Stomach smooth muscle (tissue), 2 donors: ENCODE measurements around the gene AHNAK.
A peak's percentile ranks its signal among the peaks of the same experiment; 100 is the strongest.

ENCODE experiments used
- H3K27ac ChIP-seq: one replicate; pipeline ENCODE4 v1.7.0; 2013; ENCODE audit warnings: mild to moderate bottlenecking, low read length, inconsistent platforms
- H3K27me3 ChIP-seq, 2 donors: one replicate each; pipeline ENCODE4 v1.7.0; 2013; ENCODE audit warnings: low read length in 2 of 2; ENCODE audit not compliant: insufficient read depth in 2 of 2, control insufficient read depth in 1 of 2
- H3K36me3 ChIP-seq, 2 donors: one replicate each; pipeline ENCODE4 v1.7.0; 2013; ENCODE audit warnings: low read length in 2 of 2; ENCODE audit not compliant: control insufficient read depth in 2 of 2, insufficient read depth in 2 of 2
- H3K4me1 ChIP-seq: one replicate; pipeline ENCODE4 v1.7.0; 2013; ENCODE audit warnings: low read length; ENCODE audit not compliant: control insufficient read depth, insufficient read depth
- H3K4me3 ChIP-seq, 2 donors: one replicate each; pipeline ENCODE4 v1.7.0; 2013; ENCODE audit warnings: low read length in 2 of 2
- H3K9ac ChIP-seq, 2 donors: one replicate each; pipeline ENCODE4 v1.7.0; 2013; ENCODE audit warnings: low read length in 2 of 2, mild to moderate bottlenecking in 1 of 2
- H3K9me3 ChIP-seq, 2 donors: one replicate each; pipeline ENCODE4 v1.7.0; 2013; ENCODE audit warnings: low read length in 2 of 2; ENCODE audit not compliant: control insufficient read depth in 2 of 2
- donor health status: healthy.
- donor health status: Pancreatic carcinoma.

AHNAK gene

DNA sequence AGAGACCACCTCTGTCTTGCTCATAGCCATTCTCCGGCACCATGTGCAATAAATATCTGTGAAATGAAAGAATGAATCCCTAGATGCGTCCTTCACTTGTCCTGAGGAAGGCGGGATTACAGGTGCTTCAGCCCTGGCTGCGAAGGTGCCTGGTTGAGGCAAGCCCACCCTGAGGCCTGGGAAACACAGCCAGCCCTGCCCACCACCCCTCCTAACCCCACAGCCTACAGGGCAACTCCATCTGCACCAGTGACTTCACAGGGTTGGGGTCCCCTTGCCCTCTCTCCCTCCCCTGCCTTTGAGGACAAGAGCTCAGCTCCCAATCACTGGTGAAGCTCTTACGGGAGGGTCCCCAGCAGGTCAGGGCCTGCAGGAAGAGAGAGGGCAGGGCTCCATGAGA, 145.2 kb downstream of the AHNAK start:
- Histone ChIP-seq H3K27me3 (no peaks in the 10 kb centered on the region), H3K4me3 (peak overlapping the region; percentile 32 to 40), H3K27ac (peak overlapping the region; percentile 95), H3K9me3 (no peaks in the 10 kb centered on the region), H3K4me1 (peaks cover 60% of the 10 kb centered on the region), H3K9ac (peak overlapping the region; percentile 49 to 68), H3K36me3 (no peaks in the 10 kb centered on the region)

GRCh38 chr11:62400760-62401159, 145.8 kb downstream of the AHNAK start:
- peak overlapping the region; percentile 32 to 40 for H3K4me3 ChIP-seq
- no peaks in the 10 kb centered on the region for H3K27me3 ChIP-seq
- peak overlapping the region; percentile 49 to 68 for H3K9ac ChIP-seq
- H3K27ac ChIP-seq = peak overlapping the region; percentile 95
- peaks cover 61% of the 10 kb centered on the region for H3K4me1 ChIP-seq
- no peaks in the 10 kb centered on the region for H3K9me3 ChIP-seq
- no peaks in the 10 kb centered on the region for H3K36me3 ChIP-seq

GRCh38 chr11:62400281-62400680, 146.3 kb downstream of the AHNAK start:
- H3K27me3 ChIP-seq = no peaks in the 10 kb centered on the region
- no peaks in the 10 kb centered on the region for H3K36me3 ChIP-seq
- H3K4me1 ChIP-seq = peaks cover 64% of the 10 kb centered on the region
- H3K27ac ChIP-seq = peak overlapping the region; percentile 95
- H3K4me3 ChIP-seq = peak overlapping the region in 1 of 2 donors; percentile 40
- peak overlapping the region; percentile 47 to 62 for H3K9ac ChIP-seq
- H3K9me3 ChIP-seq = no peaks in the 10 kb centered on the region

GRCh38 chr11:62399878-62400266, 146.7 kb downstream of the AHNAK start:
- Histone ChIP-seq H3K4me1 (peaks cover 68% of the 10 kb centered on the region), H3K9me3 (no peaks in the 10 kb centered on the region), H3K27ac (peak overlapping the region; percentile 95), H3K4me3 (peak overlapping the region in 1 of 2 donors; percentile 47), H3K9ac (peak overlapping the region; percentile 47 to 62), H3K36me3 (no peaks in the 10 kb centered on the region), H3K27me3 (no peaks in the 10 kb centered on the region)

GRCh38 chr11:62399172-62399877, 147.3 kb downstream of the AHNAK start:
- H3K9ac ChIP-seq = peak overlapping the region; percentile 47 to 62
- H3K9me3 ChIP-seq = no peaks in the 10 kb centered on the region
- H3K4me1 ChIP-seq = peaks cover 74% of the 10 kb centered on the region
- H3K27ac ChIP-seq = peak overlapping the region; percentile 95
- H3K27me3 ChIP-seq = no peaks in the 10 kb centered on the region
- H3K4me3 ChIP-seq = peak overlapping the region; percentile 5 to 47
- no peaks in the 10 kb centered on the region for H3K36me3 ChIP-seq

GRCh38 chr11:62398011-62398994, 148.3 kb downstream of the AHNAK start:
- no peak overlapping the region for H3K4me3 ChIP-seq
- no peaks in the 10 kb centered on the region for H3K9me3 ChIP-seq
- peaks cover 75% of the 10 kb centered on the region for H3K4me1 ChIP-seq
- H3K36me3 ChIP-seq = no peaks in the 10 kb centered on the region
- H3K27me3 ChIP-seq = no peaks in the 10 kb centered on the region
- H3K9ac ChIP-seq = peak overlapping the region in 1 of 2 donors; percentile 29
- H3K27ac ChIP-seq = peak overlapping the region; percentile 95

DNA sequence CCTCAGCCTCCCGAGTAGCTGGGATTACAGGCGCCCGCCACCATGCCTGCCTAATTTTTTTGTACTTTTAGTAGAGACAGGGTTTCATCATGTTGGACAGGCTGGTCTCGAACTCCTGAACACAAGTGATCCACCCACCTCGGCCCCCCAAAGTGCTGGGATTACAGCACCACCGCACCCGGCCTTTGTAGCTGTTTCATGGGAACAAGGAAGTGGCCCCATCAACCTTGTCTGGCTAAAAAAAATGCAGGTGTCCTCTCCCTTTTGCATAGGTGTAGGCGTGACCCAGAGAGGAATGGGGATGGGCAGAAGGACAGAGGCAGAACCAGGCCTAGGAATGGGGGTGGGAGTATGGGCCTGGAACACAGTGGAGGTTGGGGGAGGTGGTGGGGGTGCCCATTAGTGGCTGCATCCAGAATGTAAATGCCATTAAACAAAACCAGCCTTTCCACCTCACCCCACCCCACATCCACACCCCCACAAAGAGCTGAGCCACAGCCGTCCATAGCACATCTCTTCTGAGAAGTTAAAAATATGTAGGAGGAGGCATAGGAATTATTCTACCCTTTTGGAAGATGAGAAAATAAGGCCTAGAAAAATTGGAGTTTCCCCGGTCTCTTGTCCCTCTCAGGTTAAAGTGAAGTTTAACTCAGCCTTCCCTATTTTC, 150.6 kb downstream of the AHNAK start:
- Histone ChIP-seq H3K9me3 (no peaks in the 10 kb centered on the region), H3K27ac (no peak overlapping the region), H3K4me1 (peaks cover 54% of the 10 kb centered on the region)

DNA sequence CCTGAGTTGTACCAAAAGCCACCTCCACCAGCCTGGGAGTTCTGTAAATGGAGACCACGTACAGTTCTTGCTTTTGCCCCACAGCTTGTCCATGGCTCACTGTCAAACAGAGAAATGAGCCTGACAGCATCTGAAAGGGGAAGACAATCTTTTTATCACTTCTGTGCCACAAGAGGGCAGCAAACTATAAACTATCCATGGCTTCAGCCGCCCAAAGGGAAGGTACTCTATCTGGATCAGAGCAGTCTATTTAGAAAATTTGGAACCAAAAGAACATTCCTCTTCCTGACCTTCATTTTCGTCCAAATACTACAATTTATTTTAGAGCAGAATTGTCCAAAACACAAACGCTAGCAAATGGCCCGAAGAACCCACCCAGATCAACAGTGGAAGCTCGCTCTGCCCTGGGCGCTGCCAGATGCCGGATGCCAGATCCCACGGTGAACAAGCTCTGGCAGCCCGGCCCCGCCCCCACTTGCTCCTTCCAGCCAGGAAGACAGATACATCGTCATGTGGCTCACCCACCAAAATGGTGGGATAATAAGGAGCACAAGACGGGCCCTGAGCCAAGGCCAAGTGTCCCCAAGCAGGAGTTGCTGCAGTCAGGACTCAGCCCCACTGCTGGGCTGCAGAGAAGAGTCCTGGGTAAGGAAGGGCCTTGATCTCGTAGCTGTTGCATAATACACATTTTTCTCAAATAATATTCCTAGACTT, 151.6 kb downstream of the AHNAK start:
- no peaks in the 10 kb centered on the region for H3K9me3 ChIP-seq
- peak overlapping the region; percentile 46 to 55 for H3K9ac ChIP-seq
- peak overlapping the region; percentile 60 for H3K27ac ChIP-seq
- peaks cover 44% of the 10 kb centered on the region for H3K4me1 ChIP-seq
- no peaks in the 10 kb centered on the region for H3K36me3 ChIP-seq
- H3K27me3 ChIP-seq = no peaks in the 10 kb centered on the region
- H3K4me3 ChIP-seq = peak overlapping the region; percentile 52 to 69

More for the DNA sequence above, 150.6 kb downstream of the AHNAK start:
- Histone ChIP-seq H3K27me3 (no peaks in the 10 kb centered on the region), H3K4me3 (no peak overlapping the region), H3K9ac (no peak overlapping the region), H3K36me3 (no peaks in the 10 kb centered on the region)

GRCh38 chr11:62393735-62394134, 152.9 kb downstream of the AHNAK start:
- no peak overlapping the region for H3K27ac ChIP-seq
- H3K4me3 ChIP-seq = no peak overlapping the region
- no peaks in the 10 kb centered on the region for H3K36me3 ChIP-seq
- peaks cover 31% of the 10 kb centered on the region for H3K4me1 ChIP-seq
- no peaks in the 10 kb centered on the region for H3K27me3 ChIP-seq
- H3K9me3 ChIP-seq = no peaks in the 10 kb centered on the region
- no peak overlapping the region for H3K9ac ChIP-seq

DNA sequence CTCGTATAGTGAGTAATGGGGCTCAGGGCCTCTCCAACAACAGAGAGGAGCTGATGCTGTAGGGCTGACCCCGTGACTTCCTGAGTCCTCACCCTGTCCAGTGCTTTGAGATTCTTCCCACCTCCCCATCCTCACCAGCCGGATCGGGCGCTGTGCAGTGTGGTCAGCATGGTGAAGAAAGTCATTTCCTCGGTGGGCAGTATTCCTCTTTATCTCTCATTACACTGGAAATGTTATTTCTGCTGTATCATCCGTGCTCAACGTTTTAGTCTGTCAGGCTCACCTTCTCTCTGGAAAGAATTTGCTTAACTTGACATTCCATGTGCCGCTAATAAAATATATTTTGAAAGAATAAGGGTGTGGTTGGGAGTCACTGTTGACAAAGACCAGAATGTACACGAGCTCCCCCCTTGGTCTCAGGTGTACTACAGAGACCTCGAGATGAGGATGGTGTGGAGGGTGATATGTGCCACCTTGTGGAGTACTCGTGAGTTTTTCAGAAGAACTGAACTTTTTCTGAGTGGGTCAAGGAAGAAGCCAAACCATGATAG, 153.5 kb downstream of the AHNAK start:
- Histone ChIP-seq H3K27ac (no peak overlapping the region), H3K27me3 (no peaks in the 10 kb centered on the region), H3K4me3 (no peak overlapping the region), H3K9me3 (no peaks in the 10 kb centered on the region), H3K36me3 (no peaks in the 10 kb centered on the region), H3K4me1 (peaks cover 25% of the 10 kb centered on the region), H3K9ac (no peak overlapping the region)
